ENCODE data around the gene OSBPL10. TPM values are rescaled to one million over a fixed set of nuclear protein-coding genes. Genes with fewer than 3 reads are reported as not detected.

OSBPL10 gene
- total RNA-seq, 1 donor from 2014 or later, result 18.8 TPM

DNA sequence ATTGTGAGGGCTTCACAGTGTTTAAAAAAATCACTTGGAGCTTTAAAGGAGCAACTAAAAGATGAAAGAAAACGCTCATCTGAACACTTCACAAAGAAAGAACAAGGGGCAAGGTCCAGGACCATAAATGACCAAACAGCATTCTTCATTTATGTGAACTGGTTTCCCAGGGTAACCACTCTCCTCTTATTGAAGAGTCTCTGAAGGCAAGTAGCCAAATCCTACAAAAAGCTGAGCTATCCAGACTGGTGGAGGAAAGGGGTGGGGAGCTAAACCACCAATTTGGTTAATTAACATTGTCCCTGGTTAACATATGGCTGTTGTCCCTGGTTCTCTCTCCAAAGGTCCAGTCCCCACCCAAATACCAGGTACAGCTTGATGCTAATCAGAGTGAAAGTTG lies 58.1 kb downstream of the OSBPL10 start:
- H3K4me3 ChIP-seq, result no peak overlapping the region
- H3K27me3 ChIP-seq (ENCODE audit: low read depth), result no peaks in the 10 kb centered on the region
- no peak for DNase-seq
- no peaks in the 10 kb centered on the region for H3K36me3 ChIP-seq
- H3K4me1 ChIP-seq, result peaks cover 17% of the 10 kb centered on the region
- H3K27ac ChIP-seq, result no peak overlapping the region
- intact Hi-C loops (cut with DNase I), result no loop called here
- TF ChIP-seq CTCF (IDR thresholded peaks at IDR 0.05), result no peak
- H3K9me3 ChIP-seq, result peaks cover 9% of the 10 kb centered on the region
- peak; percentile 52 to 73 for ATAC-seq

- Histone ChIP-seq H3K27me3 (ENCODE audit: low read depth) (no peaks in the 10 kb centered on the region), H3K36me3 (no peaks in the 10 kb centered on the region), H3K27ac (no peak overlapping the region), H3K4me1 (peaks cover 28% of the 10 kb centered on the region), H3K9me3 (peaks cover 9% of the 10 kb centered on the region), H3K4me3 (no peak overlapping the region)
- intact Hi-C loops (cut with DNase I), result no loop called here
- TF ChIP-seq CTCF (IDR thresholded peaks at IDR 0.05), result no peak
- ATAC-seq (no peak), DNase-seq (no peak)
Observed at GRCh38 chr3:31921837-31922236, 59.2 kb downstream of the OSBPL10 start.

DNA sequence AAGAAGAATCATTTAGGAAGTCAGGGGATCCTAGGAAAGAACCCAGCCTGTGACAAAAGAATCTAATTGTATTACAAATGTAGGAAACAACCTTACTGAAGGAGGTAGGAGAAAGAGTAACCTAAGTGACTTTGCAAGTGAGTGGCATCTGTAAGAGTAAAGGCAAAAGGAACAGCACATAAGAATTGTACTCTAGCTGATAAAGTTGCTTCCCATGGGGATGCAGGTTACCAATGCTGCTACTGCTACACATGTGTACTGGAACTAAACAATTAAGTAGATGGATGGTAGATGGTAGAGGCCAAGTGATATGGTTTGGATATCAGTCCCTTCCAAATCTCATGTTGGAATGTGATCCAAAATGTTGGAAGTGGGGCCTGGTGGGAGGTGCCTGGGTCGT lies 60.8 kb downstream of the OSBPL10 start:
- no peak for DNase-seq
- H3K4me3 ChIP-seq, result no peak overlapping the region
- no peaks in the 10 kb centered on the region for H3K27me3 ChIP-seq (ENCODE audit: low read depth)
- no peak overlapping the region for H3K27ac ChIP-seq
- H3K36me3 ChIP-seq, result no peaks in the 10 kb centered on the region
- H3K9me3 ChIP-seq, result peaks cover 9% of the 10 kb centered on the region
- no peak for ATAC-seq
- intact Hi-C loops (cut with DNase I), result no loop called here
- H3K4me1 ChIP-seq, result peaks cover 35% of the 10 kb centered on the region
- TF ChIP-seq CTCF (IDR thresholded peaks at IDR 0.05), result no peak

DNA sequence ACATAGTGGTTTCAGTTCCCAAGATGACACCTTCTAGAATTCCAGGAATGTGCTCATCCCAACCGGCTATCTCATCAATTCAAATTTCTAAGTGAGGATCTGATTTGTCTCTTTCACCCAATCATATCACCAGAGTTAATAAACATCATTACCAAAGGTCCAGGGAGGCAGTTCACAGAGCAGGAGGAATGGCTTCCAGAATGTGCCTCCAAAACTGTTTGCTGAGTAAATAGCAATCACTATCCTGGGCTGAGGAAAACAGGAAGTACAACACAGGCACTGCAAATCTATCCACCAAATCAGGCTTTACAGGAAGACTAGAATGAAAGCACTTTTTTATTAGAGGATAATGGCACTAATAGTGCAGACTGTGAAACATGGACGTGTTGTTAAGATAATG lies 61.5 kb downstream of the OSBPL10 start:
- peaks cover 9% of the 10 kb centered on the region for H3K9me3 ChIP-seq
- H3K27me3 ChIP-seq (ENCODE audit: low read depth), result no peaks in the 10 kb centered on the region
- peaks cover 35% of the 10 kb centered on the region for H3K4me1 ChIP-seq
- no peak for TF ChIP-seq CTCF (IDR thresholded peaks at IDR 0.05)
- no peak overlapping the region for H3K27ac ChIP-seq
- no peak for ATAC-seq
- DNase-seq, result no peak
- no peaks in the 10 kb centered on the region for H3K36me3 ChIP-seq
- no peak overlapping the region for H3K4me3 ChIP-seq
- intact Hi-C loops (cut with DNase I), result no loop called here

GRCh38 chr3:31918179-31919150 lies 62.6 kb downstream of the OSBPL10 start:
- Histone ChIP-seq H3K36me3 (no peaks in the 10 kb centered on the region), H3K27me3 (ENCODE audit: low read depth) (no peaks in the 10 kb centered on the region), H3K27ac (no peak overlapping the region), H3K4me3 (peak overlapping the region; percentile 22), H3K4me1 (peaks cover 35% of the 10 kb centered on the region), H3K9me3 (peaks cover 9% of the 10 kb centered on the region)
- intact Hi-C loops (cut with DNase I), result no loop called here
- DNase-seq (no peak), ATAC-seq (peak in 1 of 2 donors; percentile 26)
- no peak for TF ChIP-seq CTCF (IDR thresholded peaks at IDR 0.05)

Measured in lower lobe of right lung (tissue), 2 donors.